GM12878 (cell line): Measurements from ENCODE around the gene MMGT1.

Experiments
- CTCF ChIP-seq, 3 experiments: IDR thresholded peaks in 2 of 3; conservative IDR thresholded peaks in 1 of 3; 2 replicates each; pipeline ENCODE4 v1.5.1; 2011; ENCODE audit warnings: low read depth in 3 of 3, low read length in 3 of 3, mild to moderate bottlenecking in 3 of 3, control low read depth in 2 of 3, moderate library complexity in 2 of 3, inconsistent platforms in 1 of 3, mixed read lengths in 1 of 3; ENCODE audit not compliant: control insufficient read depth in 2 of 3, insufficient read depth in 1 of 3; ENCODE audit errors: extremely low read depth in 1 of 3
- ETV6 ChIP-seq, 2 experiments: fragments of 450-650 bp in 1 of 2; IDR thresholded peaks in 1 of 2; conservative IDR thresholded peaks in 1 of 2; 2 replicates each; pipeline ENCODE4 v1.6.1; 2014; ENCODE audit warnings: antibody characterized with exemption in 1 of 2, borderline replicate concordance in 1 of 2, low read depth in 1 of 2, mild to moderate bottlenecking in 1 of 2, moderate library complexity in 1 of 2
- EZH2 ChIP-seq: IDR thresholded peaks from 2 replicates; pipeline ENCODE4 v1.6.1; 2012; ENCODE audit warnings: low read depth, mild to moderate bottlenecking, control low read depth, inconsistent platforms, low read length, borderline replicate concordance; ENCODE audit not compliant: control insufficient read depth
- MTA3 ChIP-seq: IDR thresholded peaks from 2 replicates; pipeline ENCODE4 v1.6.1; 2012; ENCODE audit warnings: low read length, inconsistent platforms, borderline replicate concordance
- POLR2A ChIP-seq: IDR thresholded peaks from 2 replicates; pipeline ENCODE4 v1.6.1; 2011; ENCODE audit warnings: low read depth, mild to moderate bottlenecking, low read length
- POLR2AphosphoS5 ChIP-seq: IDR thresholded peaks from 2 replicates; pipeline ENCODE4 v1.6.1; 2011; ENCODE audit warnings: mild to moderate bottlenecking, low read length, inconsistent platforms
- RELB ChIP-seq: fragments of 450-650 bp; IDR thresholded peaks from 2 replicates; pipeline ENCODE4 v1.6.1; 2017; ENCODE audit warnings: low read depth, mild to moderate bottlenecking, moderate library complexity
- SMAD1 ChIP-seq: fragments of 450-650 bp; IDR thresholded peaks from 2 replicates; pipeline ENCODE4 v1.6.1; 2018; ENCODE audit warnings: mild to moderate bottlenecking, low read depth; ENCODE audit not compliant: partially characterized antibody
- SP1 ChIP-seq: IDR thresholded peaks from one replicate; pipeline ENCODE4 v1.6.1; 2011; ENCODE audit warnings: low read depth, low read length
- YY1 ChIP-seq: IDR thresholded peaks from 2 replicates; pipeline ENCODE4 v1.6.1; 2011; ENCODE audit warnings: low read depth, mild to moderate bottlenecking, low read length

- TF ChIP-seq MTA3 (no peak), CTCF (IDR thresholded peaks at IDR 0.05 in 2 of 3, conservative IDR thresholded peaks at IDR 0.05 in 1 of 3; ENCODE audit: control insufficient read depth in 2 of 3, extremely low read depth in 1 of 3, insufficient read depth in 1 of 3, low read depth in 3 of 3, low read length in 3 of 3) (no peak), POLR2A (no peak), RELB (no peak), SMAD1 (no peak), EZH2 (no peak), ETV6 (conservative IDR thresholded peaks at IDR 0.05 in 1 of 2, IDR thresholded peaks at IDR 0.05 in 1 of 2; ENCODE audit: borderline replicate concordance in 1 of 2, low read depth in 1 of 2) (no peak), YY1 (no peak), SP1 (no peak), POLR2AphosphoS5 (no peak)
Measured at GRCh38 chrX:135974279-135974856, 580 bp upstream of the MMGT1 start.
